ENCODE data around the gene GABRE. TPM values are rescaled to one million over a fixed set of nuclear protein-coding genes. Genes with fewer than 3 reads are reported as not detected.
"Not testable (repeated sequence)": the region's sequence is repeated elsewhere in the genome, so short reads cannot be mapped to it uniquely, and the experiment has no call there.

GABRE gene
- total RNA-seq, 1 donor from 2014 or later = 22.9 TPM

- intact Hi-C loops (cut with micrococcal nuclease) = no loop called here
- DNase-seq (no peak), ATAC-seq (no peak)
Observed at GRCh38 chrX:151973060-151973661, 1.3 kb downstream of the GABRE start.

- ATAC-seq = peak; percentile 73
- intact Hi-C loops (cut with micrococcal nuclease) = no loop called here
- DNase-seq = peak; percentile 80
Observed at GRCh38 chrX:151970661-151971060, 3.8 kb downstream of the GABRE start.

GRCh38 chrX:151970027-151970426 is 4.4 kb downstream of the GABRE start:
- no peak for ATAC-seq
- intact Hi-C loops (cut with micrococcal nuclease) = no loop called here
- DNase-seq = no peak

GRCh38 chrX:151966236-151966635 is 8.2 kb downstream of the GABRE start:
- DNase-seq (no peak), ATAC-seq (no peak)
- intact Hi-C loops (cut with micrococcal nuclease) = no loop called here

- intact Hi-C loops (cut with micrococcal nuclease) = no loop called here
- ATAC-seq (peak; percentile 68), DNase-seq (no peak)
Observed at GRCh38 chrX:151962034-151962433, 12.4 kb downstream of the GABRE start.

GRCh38 chrX:151958101-151958500 is 16.4 kb downstream of the GABRE start:
- DNase-seq = no peak

GRCh38 chrX:151954730-151955129 is 19.7 kb downstream of the GABRE start:
- ATAC-seq = no peak
- no peak for DNase-seq
- intact Hi-C loops (cut with micrococcal nuclease) = no loop called here

More at GRCh38 chrX:151958101-151958500, 16.4 kb downstream of the GABRE start:
- intact Hi-C loops (cut with micrococcal nuclease) = no loop called here
- no peak for ATAC-seq

GRCh38 chrX:151938172-151938571 is 36.3 kb downstream of the GABRE start:
- no peak for ATAC-seq
- no peak for DNase-seq
- intact Hi-C loops (cut with micrococcal nuclease) = no loop called here

GRCh38 chrX:151935358-151935757 is 39.1 kb downstream of the GABRE start:
- ATAC-seq (no peak), DNase-seq (no peak)
- intact Hi-C loops (cut with micrococcal nuclease) = no loop called here

- no peak for ATAC-seq
- no peak for DNase-seq
- intact Hi-C loops (cut with micrococcal nuclease) = no loop called here
Observed at GRCh38 chrX:151929126-151929525, 45.4 kb downstream of the GABRE start.

- no peak for ATAC-seq
- DNase-seq = no peak
- intact Hi-C loops (cut with micrococcal nuclease) = no loop called here
Observed at GRCh38 chrX:151923648-151924047, 50.8 kb downstream of the GABRE start.

- intact Hi-C loops (cut with micrococcal nuclease) = no loop called here
- no peak for ATAC-seq
- no peak for DNase-seq
Observed at GRCh38 chrX:151922692-151923091, 51.8 kb downstream of the GABRE start.

GRCh38 chrX:151921866-151922265 is 52.6 kb downstream of the GABRE start:
- DNase-seq (no peak), ATAC-seq (no peak)
- intact Hi-C loops (cut with micrococcal nuclease) = no loop called here

- intact Hi-C loops (cut with micrococcal nuclease) = no loop called here
- DNase-seq (no peak), ATAC-seq (no peak)
Observed at GRCh38 chrX:151921292-151921691, 53.2 kb downstream of the GABRE start.

- DNase-seq (no peak), ATAC-seq (no peak)
- intact Hi-C loops (cut with micrococcal nuclease) = no loop called here
Observed at GRCh38 chrX:151920530-151920929, 53.9 kb downstream of the GABRE start.

GRCh38 chrX:151920101-151920500 is 54.4 kb downstream of the GABRE start:
- intact Hi-C loops (cut with micrococcal nuclease) = no loop called here
- no peak for ATAC-seq
- DNase-seq = no peak

GRCh38 chrX:151919610-151920009 is 54.9 kb downstream of the GABRE start:
- DNase-seq = no peak
- no peak for ATAC-seq
- intact Hi-C loops (cut with micrococcal nuclease) = no loop called here

- DNase-seq; ATAC-seq; intact Hi-C loops (cut with micrococcal nuclease): not testable (repeated sequence)
Observed at GRCh38 chrX:151918736-151919135, 55.7 kb downstream of the GABRE start.

GRCh38 chrX:151912780-151913179 is 61.7 kb downstream of the GABRE start, which contains the start of gene MAGEA4:
Gene MAGEA4 (plus strand): TSS chrX:151912889. CDS start chrX:151923665, 10,776 bp downstream.
- no peak for DNase-seq
- no peak for ATAC-seq
- intact Hi-C loops (cut with micrococcal nuclease) = no loop called here

GRCh38 chrX:151912221-151912620 is 62.3 kb downstream of the GABRE start:
- ATAC-seq = no peak
- intact Hi-C loops (cut with micrococcal nuclease) = no loop called here

GRCh38 chrX:151904989-151905388 is 69.5 kb downstream of the GABRE start:
- no peak for DNase-seq
- no peak for ATAC-seq
- intact Hi-C loops (cut with micrococcal nuclease) = no loop called here

More at GRCh38 chrX:151912221-151912620, 62.3 kb downstream of the GABRE start:
- no peak for DNase-seq

Measured in left ventricle myocardium superior (tissue), 1 donor.